ENCODE results near the gene SNRPN.
"Not testable (repeated sequence)": the region's sequence is repeated elsewhere in the genome, so short reads cannot be mapped to it uniquely, and the experiment has no call there.

DNA sequence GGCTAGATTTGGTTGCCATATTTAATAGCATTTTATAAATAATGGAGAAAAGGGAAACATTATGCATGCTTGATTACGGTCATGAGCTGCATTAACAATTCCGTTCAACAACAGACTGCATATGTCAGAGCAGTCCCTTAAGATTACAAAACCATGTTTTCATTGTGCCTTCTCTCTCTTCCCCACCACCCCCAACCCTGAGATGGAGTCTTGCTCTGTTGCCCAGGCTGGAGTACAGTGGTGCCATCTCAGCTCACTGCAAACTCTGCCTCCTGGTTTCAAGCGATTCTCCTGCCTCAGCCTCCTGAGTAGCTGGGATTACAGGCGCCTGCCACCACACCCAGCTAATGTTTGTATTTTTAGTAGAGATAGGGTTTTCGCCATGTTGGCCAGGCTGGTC, 17.9 kb downstream of the SNRPN start:
- TF ChIP-seq, protein P1, sequence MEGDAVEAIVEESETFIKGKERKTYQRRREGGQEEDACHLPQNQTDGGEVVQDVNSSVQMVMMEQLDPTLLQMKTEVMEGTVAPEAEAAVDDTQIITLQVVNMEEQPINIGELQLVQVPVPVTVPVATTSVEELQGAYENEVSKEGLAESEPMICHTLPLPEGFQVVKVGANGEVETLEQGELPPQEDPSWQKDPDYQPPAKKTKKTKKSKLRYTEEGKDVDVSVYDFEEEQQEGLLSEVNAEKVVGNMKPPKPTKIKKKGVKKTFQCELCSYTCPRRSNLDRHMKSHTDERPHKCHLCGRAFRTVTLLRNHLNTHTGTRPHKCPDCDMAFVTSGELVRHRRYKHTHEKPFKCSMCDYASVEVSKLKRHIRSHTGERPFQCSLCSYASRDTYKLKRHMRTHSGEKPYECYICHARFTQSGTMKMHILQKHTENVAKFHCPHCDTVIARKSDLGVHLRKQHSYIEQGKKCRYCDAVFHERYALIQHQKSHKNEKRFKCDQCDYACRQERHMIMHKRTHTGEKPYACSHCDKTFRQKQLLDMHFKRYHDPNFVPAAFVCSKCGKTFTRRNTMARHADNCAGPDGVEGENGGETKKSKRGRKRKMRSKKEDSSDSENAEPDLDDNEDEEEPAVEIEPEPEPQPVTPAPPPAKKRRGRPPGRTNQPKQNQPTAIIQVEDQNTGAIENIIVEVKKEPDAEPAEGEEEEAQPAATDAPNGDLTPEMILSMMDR (IDR thresholded peaks at IDR 0.05): not testable (repeated sequence)
- not testable (repeated sequence) for TF ChIP-seq POLR2A (IDR thresholded peaks at IDR 0.05)
